SK-N-SH (cell line): Measurements from ENCODE around the gene TRIP10.

Experiments used
- CTCF ChIP-seq: fragments of 200-600 bp; sonication (generic); IDR thresholded peaks from 2 replicates; pipeline ENCODE4 v1.6.1; 2017; ENCODE audit warnings: antibody characterized with exemption, mild to moderate bottlenecking, moderate library complexity
- ELF1 ChIP-seq: IDR thresholded peaks from 2 replicates; pipeline ENCODE4 v1.4.0; 2012
- EP300 ChIP-seq, 2 experiments: IDR thresholded peaks; 2 replicates each; pipeline versions ENCODE4 v1.4.0 to v1.6.1; 2012; ENCODE audit warnings: borderline replicate concordance in 1 of 2, low read depth in 1 of 2, low read length in 1 of 2
- EZH2phosphoT487 ChIP-seq: fragments of 200-600 bp; sonication (generic); IDR thresholded peaks from 2 replicates; pipeline ENCODE4 v1.6.1; 2017; ENCODE audit warnings: low read depth, mixed run types, mild to moderate bottlenecking, antibody characterized with exemption, moderate library complexity, borderline replicate concordance
- JUND ChIP-seq: IDR thresholded peaks from 2 replicates; pipeline ENCODE4 v1.4.0; 2012
- MAX ChIP-seq: IDR thresholded peaks from 2 replicates; pipeline ENCODE4 v1.4.0; 2012; ENCODE audit warnings: low read depth
- MEF2A ChIP-seq: IDR thresholded peaks from 2 replicates; pipeline ENCODE4 v1.4.0; 2012; ENCODE audit warnings: low read depth, borderline replicate concordance
- MXI1 ChIP-seq: IDR thresholded peaks from 2 replicates; pipeline ENCODE4 v1.6.1; 2012; ENCODE audit warnings: mild to moderate bottlenecking, low read depth, low read length, improper control_type of control experiment
- POLR2AphosphoS5 ChIP-seq: IDR thresholded peaks from 2 replicates; pipeline ENCODE4 v1.6.1; 2012; ENCODE audit warnings: low read depth, low read length
- RFX5 ChIP-seq: IDR thresholded peaks from 2 replicates; pipeline ENCODE4 v1.6.1; 2012; ENCODE audit warnings: mild to moderate bottlenecking, improper control_type of control experiment, low read length
- SIN3A ChIP-seq: IDR thresholded peaks from 2 replicates; pipeline ENCODE4 v1.6.1; 2012; ENCODE audit warnings: low read depth, mild to moderate bottlenecking, low read length, moderate library complexity, borderline replicate concordance
- TAF1 ChIP-seq: IDR thresholded peaks from 2 replicates; pipeline ENCODE4 v1.6.1; 2012; ENCODE audit warnings: low read depth, mild to moderate bottlenecking, low read length, moderate library complexity, borderline replicate concordance

GRCh38 chr19:6690160-6690885 is 49.2 kb upstream of the TRIP10 start:
- TF ChIP-seq CTCF: no peak
- TF ChIP-seq RFX5: no peak
- TF ChIP-seq POLR2AphosphoS5: no peak
- TF ChIP-seq JUND: no peak
- TF ChIP-seq EP300 (IDR thresholded peaks at IDR 0.05; ENCODE audit: borderline replicate concordance in 1 of 2, low read depth in 1 of 2, low read length in 1 of 2): no peak
- TF ChIP-seq ELF1: no peak
- TF ChIP-seq MAX: no peak
- TF ChIP-seq SIN3A: no peak
- TF ChIP-seq TAF1: no peak
- no peak for TF ChIP-seq MEF2A
- no peak for TF ChIP-seq MXI1
- no peak for TF ChIP-seq EZH2phosphoT487
